Muscle layer of colon (tissue), 2 donors: ENCODE data around the gene IRF2BP1.

Experiments used
- H3K27ac ChIP-seq: one replicate; pipeline ENCODE4 v1.7.0; 2013; ENCODE audit warnings: low read depth, mild to moderate bottlenecking, low read length, moderate library complexity
- H3K27me3 ChIP-seq, 2 donors: one replicate each; pipeline ENCODE4 v1.7.0; 2013; ENCODE audit warnings: low read length in 2 of 2, mild to moderate bottlenecking in 2 of 2; ENCODE audit not compliant: insufficient read depth in 2 of 2, control insufficient read depth in 1 of 2
- H3K36me3 ChIP-seq: one replicate; pipeline ENCODE4 v1.7.0; 2013; ENCODE audit warnings: mild to moderate bottlenecking, low read length; ENCODE audit not compliant: insufficient read depth
- H3K4me1 ChIP-seq: one replicate; pipeline ENCODE4 v1.7.0; 2013; ENCODE audit warnings: mild to moderate bottlenecking, low read length; ENCODE audit not compliant: insufficient read depth
- H3K4me3 ChIP-seq, 2 donors: one replicate each; pipeline ENCODE4 v1.7.0; 2013; ENCODE audit warnings: low read length in 2 of 2, low read depth in 1 of 2, mild to moderate bottlenecking in 1 of 2, moderate library complexity in 1 of 2
- H3K9ac ChIP-seq: one replicate; pipeline ENCODE4 v1.7.0; 2013; ENCODE audit warnings: low read length
- H3K9me3 ChIP-seq: one replicate; pipeline ENCODE4 v1.7.0; 2013; ENCODE audit warnings: mild to moderate bottlenecking, low read length
- donor health status: abdominal sarcoma.
- donor health status: Adenocarcinoma of cecum.

IRF2BP1 gene

DNA sequence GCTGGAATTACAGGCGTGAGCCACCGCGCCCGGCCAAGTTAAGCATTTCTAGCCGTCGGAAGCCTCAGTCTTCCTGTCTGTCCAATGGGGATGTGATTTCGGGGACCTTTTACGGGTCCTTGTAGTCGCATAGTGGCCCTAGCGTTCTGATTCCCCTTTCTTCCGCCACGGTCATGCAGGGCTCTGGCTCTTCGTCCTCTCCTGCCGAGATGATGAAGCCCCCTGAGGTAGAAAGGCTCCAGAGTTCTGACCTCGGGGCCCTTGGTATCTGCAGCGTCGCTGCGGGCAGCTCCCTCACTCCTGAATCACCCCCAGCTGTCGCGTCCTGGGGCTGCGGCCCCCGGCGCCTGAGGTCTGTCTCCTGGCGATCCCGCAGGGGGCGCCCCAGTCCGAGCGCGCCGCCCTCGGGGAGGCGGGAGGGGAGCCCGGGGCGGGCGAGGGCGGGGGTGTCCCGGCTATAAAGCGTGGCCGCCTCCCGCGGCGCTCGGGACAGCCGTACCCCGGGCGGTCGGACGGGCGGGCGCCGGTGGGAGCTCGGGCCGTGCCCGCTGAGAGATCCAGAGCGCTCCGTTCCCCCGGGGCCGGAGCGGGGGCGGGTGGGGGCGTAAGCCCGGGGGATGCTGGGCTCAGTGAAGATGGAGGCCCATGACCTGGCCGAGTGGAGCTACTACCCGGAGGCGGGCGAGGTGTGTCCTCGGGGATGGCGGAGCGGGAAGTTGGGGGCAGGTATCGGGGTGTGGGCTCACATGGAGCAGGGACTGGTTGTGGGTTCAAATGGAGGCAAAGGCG, 21.9 kb downstream of the IRF2BP1 start, which contains the start of gene FOXA3:
Gene FOXA3 (plus strand): TSS at position 487 of the 789 bp plus-strand sequence. CDS start 131 bp downstream, at position 618.
- H3K4me3 ChIP-seq, result peak within 1 kb of the TSS; percentile 52 to 58
- no peaks in the 10 kb centered on the region for H3K36me3 ChIP-seq
- H3K27me3 ChIP-seq, result peaks cover 15 to 19% of the 10 kb centered on the region in 2 donors
- H3K9me3 ChIP-seq, result no peaks in the 10 kb centered on the region
- H3K9ac ChIP-seq, result no peak within 1 kb of the TSS
- peaks cover 16% of the 10 kb centered on the region for H3K4me1 ChIP-seq
- H3K27ac ChIP-seq, result no peak within 1 kb of the TSS

DNA sequence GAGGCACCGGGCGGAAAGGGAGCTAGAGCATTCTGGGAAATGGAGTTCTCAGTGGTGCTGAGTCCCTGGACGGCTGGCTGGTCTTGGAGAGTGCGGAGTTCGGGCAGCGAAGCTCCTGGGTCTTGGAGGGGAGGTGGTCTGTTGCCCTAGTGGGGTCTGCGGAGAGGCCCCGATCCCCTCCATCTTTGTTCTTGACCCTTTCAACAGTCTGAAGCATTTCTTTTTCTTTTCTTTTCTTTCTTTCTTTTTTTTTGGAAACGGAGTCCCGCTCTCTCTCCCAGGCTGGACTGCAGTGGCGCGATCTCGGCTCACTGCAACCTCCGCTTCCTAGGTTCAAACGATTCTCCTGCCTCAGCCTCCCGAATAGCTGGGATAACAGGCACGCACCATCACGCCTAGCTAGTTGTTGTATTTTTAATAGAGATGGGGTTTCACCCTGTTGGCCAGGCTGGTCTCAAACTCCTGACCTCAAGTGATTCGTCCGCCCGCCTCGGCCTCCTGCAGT, 22.6 kb downstream of the IRF2BP1 start:
- H3K27ac ChIP-seq, result no peak overlapping the region

GRCh38 chr19:45862564-45863334, 23.2 kb downstream of the IRF2BP1 start, which contains the start of gene SYMPK:
Gene SYMPK (minus strand): TSS chr19:45863147. CDS start chr19:45854495, 8,652 bp downstream.
- Histone ChIP-seq H3K27ac (peak within 1 kb of the TSS; percentile 77), H3K9ac (peak within 1 kb of the TSS; percentile 81), H3K9me3 (no peaks in the 10 kb centered on the region), H3K27me3 (peaks cover 15 to 19% of the 10 kb centered on the region in 2 donors), H3K4me1 (peaks cover 16% of the 10 kb centered on the region), H3K36me3 (no peaks in the 10 kb centered on the region), H3K4me3 (peak within 1 kb of the TSS; percentile 52 to 87)

More for the DNA sequence above, 22.6 kb downstream of the IRF2BP1 start:
- Histone ChIP-seq H3K4me3 (peak overlapping the region; percentile 52 to 58), H3K9me3 (no peaks in the 10 kb centered on the region), H3K27me3 (peaks cover 15 to 19% of the 10 kb centered on the region in 2 donors), H3K9ac (no peak overlapping the region), H3K4me1 (peaks cover 16% of the 10 kb centered on the region), H3K36me3 (no peaks in the 10 kb centered on the region)

DNA sequence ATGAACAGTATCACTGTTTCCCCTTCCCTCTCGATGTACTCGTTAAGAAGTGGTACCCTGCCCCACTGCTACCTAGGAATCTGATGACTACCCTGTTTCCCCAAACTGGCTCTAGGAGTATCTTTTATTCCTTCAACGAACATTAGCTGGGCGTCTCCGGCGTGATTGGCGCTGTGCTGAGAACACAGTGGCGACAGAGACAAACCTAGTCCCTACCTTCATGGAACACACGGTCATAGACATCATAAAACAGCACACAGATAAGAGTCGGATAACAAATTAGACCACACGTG, 23.7 kb downstream of the IRF2BP1 start:
- peak overlapping the region; percentile 45 to 87 for H3K4me3 ChIP-seq
- H3K4me1 ChIP-seq, result peaks cover 16% of the 10 kb centered on the region
- no peaks in the 10 kb centered on the region for H3K36me3 ChIP-seq
- peaks cover 15 to 19% of the 10 kb centered on the region in 2 donors for H3K27me3 ChIP-seq
- peak overlapping the region; percentile 81 for H3K9ac ChIP-seq
- no peaks in the 10 kb centered on the region for H3K9me3 ChIP-seq
- H3K27ac ChIP-seq, result peak overlapping the region; percentile 77

DNA sequence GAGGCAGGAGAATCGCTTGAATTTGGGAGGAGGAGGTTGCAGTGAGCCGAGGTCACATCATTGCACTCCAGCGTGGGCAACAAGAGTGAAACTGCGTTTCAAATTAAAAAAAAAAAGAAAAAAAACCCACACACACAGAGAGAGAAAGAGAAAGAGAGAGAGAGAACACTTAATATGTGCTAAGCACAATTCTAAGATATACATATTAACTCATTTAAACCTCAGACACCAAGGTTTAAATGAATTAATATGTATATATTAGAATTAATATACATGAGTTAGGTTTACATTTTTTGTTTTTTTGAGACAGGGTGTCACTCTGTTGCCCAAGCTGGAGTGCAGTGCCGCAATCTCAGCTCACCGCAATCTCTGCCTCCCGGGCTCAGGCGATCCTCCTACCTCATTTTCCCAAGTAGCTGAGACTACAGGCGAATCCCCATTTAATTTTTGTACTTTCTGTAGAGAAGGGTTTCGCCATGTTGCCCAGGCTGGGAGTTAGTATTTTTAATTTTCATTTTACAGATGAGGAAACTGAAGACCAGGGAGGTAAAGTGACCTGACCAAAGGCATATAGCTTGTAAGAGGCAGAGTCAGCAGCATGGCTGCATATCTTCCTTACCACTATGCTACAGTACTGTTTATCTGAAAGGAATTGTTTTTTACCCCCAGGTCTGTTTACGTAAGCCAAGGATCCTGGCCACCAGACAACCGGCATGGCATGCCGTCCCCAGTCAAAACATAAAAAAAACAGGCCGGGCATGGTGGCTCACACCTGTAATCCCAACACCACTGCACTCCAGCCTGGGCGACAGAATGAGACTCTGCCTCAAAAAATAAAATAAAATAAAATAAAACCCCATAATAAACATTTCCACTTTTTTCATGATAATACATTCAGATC, 25.3 kb downstream of the IRF2BP1 start:
- Histone ChIP-seq H3K4me1 (peaks cover 16% of the 10 kb centered on the region), H3K27ac (no peak overlapping the region), H3K36me3 (no peaks in the 10 kb centered on the region), H3K27me3 (peaks cover 15 to 19% of the 10 kb centered on the region in 2 donors), H3K4me3 (no peak overlapping the region), H3K9ac (no peak overlapping the region), H3K9me3 (no peaks in the 10 kb centered on the region)

GRCh38 chr19:45854167-45854778, 31.7 kb downstream of the IRF2BP1 start:
- no peaks in the 10 kb centered on the region for H3K9me3 ChIP-seq
- no peaks in the 10 kb centered on the region for H3K27me3 ChIP-seq
- H3K27ac ChIP-seq, result no peak overlapping the region
- no peak overlapping the region for H3K4me3 ChIP-seq
- peaks cover 40% of the 10 kb centered on the region for H3K36me3 ChIP-seq
- no peaks in the 10 kb centered on the region for H3K4me1 ChIP-seq
- no peak overlapping the region for H3K9ac ChIP-seq

GRCh38 chr19:45852983-45853382, 33.0 kb downstream of the IRF2BP1 start:
- Histone ChIP-seq H3K36me3 (peaks cover 52% of the 10 kb centered on the region), H3K4me3 (no peak overlapping the region), H3K4me1 (no peaks in the 10 kb centered on the region), H3K27ac (no peak overlapping the region), H3K27me3 (no peaks in the 10 kb centered on the region), H3K9ac (no peak overlapping the region), H3K9me3 (no peaks in the 10 kb centered on the region)

- peaks cover 59% of the 10 kb centered on the region for H3K36me3 ChIP-seq
Measured at GRCh38 chr19:45852145-45852750, 33.7 kb downstream of the IRF2BP1 start.

DNA sequence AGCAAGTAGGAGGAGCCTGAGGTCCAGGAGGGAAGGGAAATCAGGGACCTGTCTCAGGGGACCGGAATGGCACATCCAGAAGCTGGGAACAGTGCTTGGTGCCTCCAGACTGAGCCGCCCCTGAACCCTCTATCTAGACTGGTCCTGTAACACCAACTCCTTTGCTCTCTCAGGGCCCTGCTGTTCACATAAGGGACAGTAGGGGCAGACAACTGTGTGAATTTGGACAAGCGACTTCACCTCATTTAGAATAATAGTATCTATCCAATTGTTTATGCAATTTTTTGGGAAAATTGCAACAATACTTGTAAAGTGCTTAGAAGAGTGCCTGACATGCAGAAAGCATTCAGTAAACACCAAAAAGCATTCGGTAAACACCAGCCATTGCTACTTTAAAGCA, 37.0 kb downstream of the IRF2BP1 start:
- Histone ChIP-seq H3K27ac (no peak overlapping the region), H3K9me3 (no peaks in the 10 kb centered on the region), H3K9ac (no peak overlapping the region), H3K4me3 (no peak overlapping the region), H3K4me1 (no peaks in the 10 kb centered on the region), H3K36me3 (peaks cover 75% of the 10 kb centered on the region), H3K27me3 (no peaks in the 10 kb centered on the region)

More at GRCh38 chr19:45852145-45852750, 33.7 kb downstream of the IRF2BP1 start:
- Histone ChIP-seq H3K9me3 (no peaks in the 10 kb centered on the region), H3K27me3 (no peaks in the 10 kb centered on the region), H3K27ac (no peak overlapping the region), H3K4me3 (no peak overlapping the region), H3K9ac (no peak overlapping the region), H3K4me1 (no peaks in the 10 kb centered on the region)

- Histone ChIP-seq H3K36me3 (peaks cover 74% of the 10 kb centered on the region), H3K27ac (no peak overlapping the region), H3K4me3 (no peak overlapping the region), H3K9ac (no peak overlapping the region), H3K27me3 (no peaks in the 10 kb centered on the region), H3K9me3 (no peaks in the 10 kb centered on the region), H3K4me1 (no peaks in the 10 kb centered on the region)
Measured at GRCh38 chr19:45847663-45848062, 38.3 kb downstream of the IRF2BP1 start.
